GM20000 (cell line): ENCODE data around the gene USP20.

ENCODE experiments used
- DNase-seq: peaks from one replicate; pipeline ENCODE4 v3.0.0; 2012; ENCODE audit warnings: low spot score
- CTCF ChIP-seq: IDR thresholded peaks from 2 replicates; pipeline ENCODE4 v1.5.1; 2012; ENCODE audit warnings: mild to moderate bottlenecking, control low read depth; ENCODE audit errors: extremely low read depth, missing control alignments

Gene USP20

GRCh38 chr9:129869585-129870501, 34.6 kb downstream of the USP20 start:
- TF ChIP-seq CTCF: no peak
- no peak for DNase-seq

- TF ChIP-seq CTCF: no peak
- DNase-seq: no peak
Observed at GRCh38 chr9:129871046-129871445, 35.8 kb downstream of the USP20 start.

- DNase-seq: no peak
- TF ChIP-seq CTCF: no peak
Observed at GRCh38 chr9:129873563-129874190, 38.4 kb downstream of the USP20 start.

GRCh38 chr9:129874261-129875101, 39.2 kb downstream of the USP20 start:
- no peak for TF ChIP-seq CTCF
- DNase-seq: no peak

GRCh38 chr9:129875181-129875611, 39.9 kb downstream of the USP20 start:
- no peak for TF ChIP-seq CTCF
- no peak for DNase-seq

- no peak for TF ChIP-seq CTCF
- DNase-seq: no peak
Observed at GRCh38 chr9:129875687-129876395, 40.6 kb downstream of the USP20 start.
